GM12873 (cell line): Measurements from ENCODE around the gene ARHGAP26.
A peak's percentile ranks its signal among the peaks of the same experiment; 100 is the strongest.

Experiments used
- TF ChIP-seq, protein P1 (sequence below): IDR thresholded peaks from 2 replicates; pipeline ENCODE4 v1.5.1; 2012; ENCODE audit warnings: low read depth, mild to moderate bottlenecking, moderate library complexity, low read length, control low read depth; ENCODE audit not compliant: insufficient read depth; ENCODE audit errors: missing control alignments

Gene ARHGAP26

DNA sequence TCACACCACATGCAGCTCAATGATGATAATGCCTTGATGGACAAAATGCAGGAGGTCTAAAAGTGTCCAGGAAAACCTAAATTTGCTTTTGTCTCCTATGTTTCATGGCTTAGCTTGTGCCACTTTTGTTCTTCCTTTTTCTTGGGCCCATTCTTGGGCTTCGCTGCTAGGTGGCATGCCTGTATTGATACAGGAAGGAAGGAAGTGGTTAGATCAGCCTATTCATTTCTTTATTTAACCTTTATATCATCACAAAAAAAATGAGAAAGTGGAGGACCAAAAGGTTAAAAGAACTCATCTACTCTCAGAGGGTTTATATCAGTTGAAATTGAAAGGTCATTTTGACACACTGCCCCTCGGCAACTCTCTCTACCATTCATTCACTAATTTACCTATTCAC is 260.2 kb downstream of the ARHGAP26 start:
- TF ChIP-seq, protein P1, sequence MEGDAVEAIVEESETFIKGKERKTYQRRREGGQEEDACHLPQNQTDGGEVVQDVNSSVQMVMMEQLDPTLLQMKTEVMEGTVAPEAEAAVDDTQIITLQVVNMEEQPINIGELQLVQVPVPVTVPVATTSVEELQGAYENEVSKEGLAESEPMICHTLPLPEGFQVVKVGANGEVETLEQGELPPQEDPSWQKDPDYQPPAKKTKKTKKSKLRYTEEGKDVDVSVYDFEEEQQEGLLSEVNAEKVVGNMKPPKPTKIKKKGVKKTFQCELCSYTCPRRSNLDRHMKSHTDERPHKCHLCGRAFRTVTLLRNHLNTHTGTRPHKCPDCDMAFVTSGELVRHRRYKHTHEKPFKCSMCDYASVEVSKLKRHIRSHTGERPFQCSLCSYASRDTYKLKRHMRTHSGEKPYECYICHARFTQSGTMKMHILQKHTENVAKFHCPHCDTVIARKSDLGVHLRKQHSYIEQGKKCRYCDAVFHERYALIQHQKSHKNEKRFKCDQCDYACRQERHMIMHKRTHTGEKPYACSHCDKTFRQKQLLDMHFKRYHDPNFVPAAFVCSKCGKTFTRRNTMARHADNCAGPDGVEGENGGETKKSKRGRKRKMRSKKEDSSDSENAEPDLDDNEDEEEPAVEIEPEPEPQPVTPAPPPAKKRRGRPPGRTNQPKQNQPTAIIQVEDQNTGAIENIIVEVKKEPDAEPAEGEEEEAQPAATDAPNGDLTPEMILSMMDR: no peak

DNA sequence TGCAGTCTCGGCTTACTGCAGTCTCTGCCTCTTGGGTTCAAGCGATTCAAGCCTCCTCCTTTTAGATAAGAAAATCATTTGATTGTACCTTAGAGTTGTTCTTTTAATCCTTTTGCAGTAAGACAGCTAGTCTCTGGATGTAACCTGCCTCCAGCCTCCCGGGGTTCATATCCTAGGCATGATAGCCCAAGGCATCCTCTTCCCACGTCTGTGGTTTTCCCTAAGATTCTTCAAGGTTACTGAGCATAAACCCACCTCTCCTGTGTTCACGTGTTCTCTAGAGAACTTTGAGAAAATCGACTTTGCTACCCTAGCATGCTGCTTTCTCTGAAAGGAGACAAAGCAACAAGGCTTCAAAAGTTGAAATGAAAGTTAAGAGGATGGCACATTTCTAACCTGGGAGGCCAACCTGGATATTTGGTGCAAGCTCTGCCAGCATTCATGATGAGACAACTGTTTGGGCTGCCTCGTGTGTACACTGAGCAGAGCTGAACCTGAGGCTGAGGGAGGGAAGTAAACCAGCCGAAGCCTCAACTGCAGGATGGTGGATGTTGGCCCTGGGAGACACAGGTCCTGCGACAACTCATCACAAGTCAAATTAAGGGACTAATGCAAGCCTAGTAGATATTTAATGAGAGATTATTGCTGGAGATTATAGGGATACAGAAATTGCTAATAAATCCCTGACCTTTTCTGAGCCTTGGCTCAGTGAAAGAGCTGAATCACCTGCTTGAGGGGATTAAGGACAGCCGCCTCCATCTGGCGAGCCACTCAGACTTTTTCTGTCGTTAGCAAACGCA is 261.8 kb downstream of the ARHGAP26 start:
- TF ChIP-seq, protein P1: no peak

DNA sequence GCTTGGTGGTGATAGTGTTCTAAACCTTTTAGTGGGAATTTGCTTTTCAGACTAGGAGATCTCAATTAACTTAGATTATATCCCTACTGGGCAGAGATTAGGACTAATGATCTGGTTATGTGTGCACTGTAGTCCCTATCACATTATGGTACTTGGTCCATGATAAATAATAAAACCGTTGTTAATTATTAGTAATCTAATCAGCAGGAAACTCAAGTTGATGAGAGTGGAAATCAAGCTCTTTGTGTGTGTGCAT is 262.3 kb downstream of the ARHGAP26 start:
- TF ChIP-seq, protein P1: no peak

DNA sequence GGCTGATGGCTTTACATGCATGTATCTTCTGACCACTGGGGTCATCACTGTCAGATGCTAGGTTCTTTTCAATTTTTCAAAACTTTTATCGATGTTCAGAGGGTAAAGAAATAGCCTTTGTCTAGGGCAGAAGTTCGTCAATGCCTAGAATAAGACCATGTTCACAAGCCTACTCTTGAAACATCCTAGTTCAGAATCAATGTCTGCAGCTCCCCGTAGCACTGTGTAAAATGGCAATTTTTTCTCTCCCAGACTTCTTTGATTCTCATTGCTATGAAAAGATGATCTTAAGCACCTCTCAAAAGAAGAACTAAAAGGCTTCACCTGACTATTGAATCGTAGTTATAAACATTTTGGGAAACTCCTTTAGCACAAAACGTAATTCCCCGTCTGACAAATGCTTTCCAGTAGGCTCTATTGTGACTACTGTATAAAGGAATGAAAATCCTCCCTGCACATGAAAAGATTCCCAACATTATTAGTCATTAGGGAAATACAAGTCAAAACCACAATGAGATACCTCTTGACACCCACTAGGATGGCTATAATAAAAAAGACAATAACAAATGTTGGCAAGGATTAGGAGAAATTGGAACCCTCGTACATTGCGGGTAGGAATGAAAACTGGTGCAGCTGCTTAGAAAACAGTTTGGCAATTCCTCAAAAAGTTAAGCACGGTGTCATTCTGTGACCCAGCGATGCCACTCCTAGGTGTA is 263.5 kb downstream of the ARHGAP26 start:
- TF ChIP-seq, protein P1: no peak

DNA sequence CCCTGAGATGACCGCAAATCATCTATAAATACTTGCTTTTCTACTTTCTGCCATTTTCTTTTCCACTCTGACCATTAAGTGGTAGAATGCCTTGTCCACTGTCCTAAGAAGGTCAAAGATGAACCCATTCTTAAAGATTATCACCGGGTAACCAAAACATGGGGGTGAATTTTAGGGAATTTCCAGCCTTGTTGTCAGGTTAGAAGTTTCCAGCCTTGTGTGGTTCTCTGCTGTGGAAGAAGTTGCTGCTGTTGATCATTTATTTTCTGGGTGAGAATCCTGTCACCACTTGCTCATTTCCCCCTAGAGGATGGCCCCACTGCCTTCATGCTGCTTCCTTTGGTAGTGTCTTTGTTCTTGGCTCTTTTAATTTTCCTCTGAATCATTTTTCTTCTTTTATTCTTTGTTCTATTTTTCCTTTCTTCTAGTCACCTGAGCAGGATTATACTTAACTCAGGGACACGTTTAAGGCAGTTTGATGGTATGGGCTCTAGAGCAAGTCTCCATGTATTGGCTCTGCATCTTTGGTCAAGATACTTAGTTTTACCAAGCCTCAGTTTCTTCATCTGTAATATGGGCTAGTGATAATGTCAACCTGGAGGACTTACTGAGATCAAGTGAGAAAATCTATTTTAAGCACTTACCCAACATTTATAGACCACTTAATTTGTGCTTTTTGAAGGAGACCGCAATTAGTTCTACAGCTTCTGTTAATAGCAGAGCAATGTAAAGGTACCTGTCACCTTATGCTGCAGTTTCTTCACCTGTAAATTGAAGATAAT is 266.2 kb downstream of the ARHGAP26 start:
- TF ChIP-seq, protein P1: peak; percentile 28

DNA sequence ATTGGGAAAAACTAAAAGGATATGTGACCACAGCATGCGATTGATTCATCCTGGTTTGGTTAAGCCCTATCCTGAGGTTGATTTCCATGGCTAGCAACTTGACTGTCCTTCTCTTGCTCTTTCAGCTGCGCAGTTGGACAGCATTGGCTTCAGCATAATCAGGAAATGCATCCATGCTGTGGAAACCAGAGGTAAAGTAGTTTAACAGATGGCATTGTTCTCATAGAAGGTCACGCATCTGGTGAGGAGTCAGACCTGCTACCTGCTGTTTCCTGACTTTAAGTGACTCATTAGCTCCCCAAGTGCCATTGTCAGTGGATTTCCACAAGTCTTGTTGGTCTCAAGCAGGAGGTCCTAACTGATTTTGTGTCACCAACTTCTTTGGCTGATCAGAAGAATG is 266.9 kb downstream of the ARHGAP26 start:
- TF ChIP-seq, protein P1: no peak

DNA sequence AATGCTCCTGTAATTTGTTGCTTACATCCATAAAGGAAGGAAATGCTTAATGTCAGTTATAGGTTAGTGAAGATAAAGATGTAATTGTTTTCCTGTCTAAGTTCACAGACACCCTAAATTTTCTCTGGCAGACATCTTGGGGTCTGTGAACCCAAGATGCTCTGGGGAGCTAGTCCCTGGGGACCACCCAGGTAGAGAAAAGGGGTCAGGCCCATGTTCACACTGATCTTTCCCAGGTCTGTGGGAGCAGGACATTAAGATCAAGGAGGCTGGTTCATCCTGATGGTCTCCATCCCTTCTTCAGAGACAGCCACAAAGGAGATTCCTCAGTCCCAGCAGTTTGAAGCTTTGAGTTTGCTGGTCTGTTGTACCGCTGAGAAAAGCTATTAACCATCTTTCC is 267.5 kb downstream of the ARHGAP26 start:
- TF ChIP-seq, protein P1: no peak
